ENCODE results near the gene GNLY.

The GNLY gene

DNA sequence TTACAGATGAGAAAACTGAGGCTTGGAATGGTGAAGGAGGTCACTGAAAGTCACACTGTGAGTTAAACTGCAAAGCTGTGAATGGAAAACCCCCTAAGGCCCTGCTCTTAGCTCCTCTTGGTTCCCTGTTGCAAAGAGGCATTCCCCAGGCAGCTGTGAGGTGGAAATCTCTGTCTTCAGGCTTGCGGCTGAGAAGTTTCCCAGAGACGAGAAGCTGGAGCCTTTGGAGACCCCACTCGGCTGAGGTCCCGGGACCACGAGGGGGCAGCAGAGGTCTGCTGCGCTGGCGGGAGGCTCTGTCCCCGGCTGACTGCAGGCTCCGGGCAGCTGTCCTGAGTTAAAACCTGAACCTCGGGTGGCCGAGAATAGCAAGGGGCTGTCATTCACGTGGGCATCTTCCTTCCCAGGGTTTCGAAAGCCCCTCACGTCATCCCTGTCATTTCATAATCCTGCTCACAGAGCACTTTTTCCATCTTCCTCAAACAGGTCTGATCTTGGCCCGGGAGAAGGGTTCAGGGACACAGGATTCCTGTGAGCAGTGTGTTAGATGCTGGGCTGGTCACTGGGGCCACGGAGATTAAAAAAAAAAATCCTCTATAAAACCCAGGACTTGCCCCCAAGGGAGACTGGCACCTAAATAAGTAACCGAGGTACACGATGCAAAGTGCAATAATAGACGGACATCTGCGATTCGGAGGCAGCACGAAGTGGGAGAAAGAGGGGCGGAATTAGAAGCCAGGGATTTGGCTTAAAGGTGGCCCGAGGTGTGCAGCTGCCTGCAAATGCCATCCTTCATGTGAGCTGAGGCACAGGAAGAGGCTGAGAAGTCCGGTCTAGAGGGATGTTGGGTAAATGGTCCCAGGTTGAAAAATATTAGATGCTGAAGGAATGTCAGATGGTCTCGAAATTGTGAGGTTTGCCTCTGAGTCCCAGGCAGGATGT lies 35.0 kb downstream of the GNLY start:
- peaks cover 29% of the 10 kb centered on the region for H3K27me3 Mint-ChIP-seq (ENCODE audit: low read depth)
- no peaks in the 10 kb centered on the region for H3K36me3 Mint-ChIP-seq (ENCODE audit: low read depth)
- H3K9me3 Mint-ChIP-seq, result no peaks in the 10 kb centered on the region
- no peak overlapping the region for H3K27ac Mint-ChIP-seq
- peak; percentile 57 for DNase-seq (ENCODE audit: low spot score)
- peaks cover 6% of the 10 kb centered on the region for H3K4me1 Mint-ChIP-seq (ENCODE audit: low read depth)
- H3K4me3 Mint-ChIP-seq, result no peak overlapping the region

DNA sequence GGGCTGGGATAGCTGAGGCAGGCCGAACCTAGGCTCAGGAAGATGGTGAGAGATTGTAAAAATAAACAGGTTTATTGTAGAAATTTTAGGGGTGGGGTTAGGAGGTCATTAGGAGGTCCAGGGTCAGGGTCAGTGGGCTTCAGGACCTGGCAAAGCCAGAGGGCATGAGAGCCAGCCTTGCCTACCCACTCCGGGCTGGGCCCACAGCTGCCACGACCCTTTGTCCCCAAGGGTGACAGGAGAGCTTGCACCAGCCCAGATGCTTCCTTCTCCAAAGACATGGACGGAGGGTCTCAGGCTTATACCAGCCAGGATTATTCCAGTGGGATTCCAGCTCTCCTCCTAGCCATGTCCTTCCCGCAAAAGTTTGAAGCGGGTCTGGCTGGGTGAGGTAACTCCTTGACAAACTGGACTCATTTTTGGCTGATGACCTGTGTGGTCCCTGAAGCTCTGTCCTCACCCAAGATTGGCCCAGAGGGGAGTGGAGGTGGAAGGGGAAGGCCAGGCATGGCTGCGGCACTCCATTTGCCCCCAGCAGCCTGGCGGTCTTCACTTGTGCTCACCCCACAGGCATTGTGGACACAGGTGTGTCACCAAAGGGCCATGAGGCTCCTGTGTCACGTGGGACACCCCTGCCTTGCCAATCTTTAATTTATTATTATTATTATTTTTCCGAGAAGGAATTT lies 35.8 kb downstream of the GNLY start:
- Mint-ChIP-seq H3K4me1 (ENCODE audit: low read depth) (peaks cover 6% of the 10 kb centered on the region), H3K27ac (no peak overlapping the region), H3K9me3 (no peaks in the 10 kb centered on the region), H3K4me3 (no peak overlapping the region), H3K36me3 (ENCODE audit: low read depth) (no peaks in the 10 kb centered on the region), H3K27me3 (ENCODE audit: low read depth) (peaks cover 29% of the 10 kb centered on the region)
- no peak for DNase-seq (ENCODE audit: low spot score)

GRCh38 chr2:85730686-85731230 lies 36.6 kb downstream of the GNLY start:
- H3K27me3 Mint-ChIP-seq (ENCODE audit: low read depth), result peaks cover 25% of the 10 kb centered on the region
- DNase-seq (ENCODE audit: low spot score), result no peak
- no peak overlapping the region for H3K4me3 Mint-ChIP-seq
- no peaks in the 10 kb centered on the region for H3K36me3 Mint-ChIP-seq (ENCODE audit: low read depth)
- H3K9me3 Mint-ChIP-seq, result no peaks in the 10 kb centered on the region
- H3K27ac Mint-ChIP-seq, result no peak overlapping the region
- peaks cover 6% of the 10 kb centered on the region for H3K4me1 Mint-ChIP-seq (ENCODE audit: low read depth)

DNA sequence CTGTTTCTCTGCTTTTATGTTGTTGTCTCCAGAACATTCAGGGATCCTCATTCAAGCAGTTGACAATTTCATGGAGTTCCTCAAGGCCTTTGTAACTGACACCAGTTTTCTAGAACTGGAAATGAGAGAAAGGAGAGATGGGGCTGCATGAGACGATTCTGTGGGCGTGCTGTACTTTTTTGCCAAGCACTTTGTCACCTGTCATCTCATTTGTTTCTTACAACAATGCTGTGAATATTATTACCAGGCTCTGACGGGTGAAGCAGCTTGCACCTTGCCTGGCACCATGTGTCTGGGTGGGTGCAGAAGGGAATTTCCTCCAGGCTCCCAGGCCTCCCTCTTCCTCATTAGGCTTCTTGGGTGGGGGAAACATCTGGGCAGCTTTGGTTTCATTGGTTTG lies 37.4 kb downstream of the GNLY start:
- H3K36me3 Mint-ChIP-seq (ENCODE audit: low read depth), result no peaks in the 10 kb centered on the region
- no peaks in the 10 kb centered on the region for H3K9me3 Mint-ChIP-seq
- DNase-seq (ENCODE audit: low spot score), result no peak
- H3K4me1 Mint-ChIP-seq (ENCODE audit: low read depth), result peaks cover 6% of the 10 kb centered on the region
- peaks cover 28% of the 10 kb centered on the region for H3K27me3 Mint-ChIP-seq (ENCODE audit: low read depth)
- H3K27ac Mint-ChIP-seq, result no peak overlapping the region
- H3K4me3 Mint-ChIP-seq, result no peak overlapping the region

GRCh38 chr2:85732467-85733120 lies 38.4 kb downstream of the GNLY start:
- H3K36me3 Mint-ChIP-seq (ENCODE audit: low read depth), result no peaks in the 10 kb centered on the region
- DNase-seq (ENCODE audit: low spot score), result no peak
- no peak overlapping the region for H3K4me3 Mint-ChIP-seq
- H3K27ac Mint-ChIP-seq, result no peak overlapping the region
- no peaks in the 10 kb centered on the region for H3K9me3 Mint-ChIP-seq
- H3K27me3 Mint-ChIP-seq (ENCODE audit: low read depth), result peaks cover 28% of the 10 kb centered on the region
- peaks cover 6% of the 10 kb centered on the region for H3K4me1 Mint-ChIP-seq (ENCODE audit: low read depth)

- DNase-seq (ENCODE audit: low spot score), result no peak
- no peak overlapping the region for H3K4me3 Mint-ChIP-seq
- H3K36me3 Mint-ChIP-seq (ENCODE audit: low read depth), result no peaks in the 10 kb centered on the region
- no peak overlapping the region for H3K27ac Mint-ChIP-seq
- H3K9me3 Mint-ChIP-seq, result no peaks in the 10 kb centered on the region
- H3K27me3 Mint-ChIP-seq (ENCODE audit: low read depth), result peaks cover 25% of the 10 kb centered on the region
- H3K4me1 Mint-ChIP-seq (ENCODE audit: low read depth), result peaks cover 6% of the 10 kb centered on the region
Observed at GRCh38 chr2:85733121-85733960, 39.2 kb downstream of the GNLY start.

- H3K4me1 Mint-ChIP-seq (ENCODE audit: low read depth), result peaks cover 6% of the 10 kb centered on the region
- no peak for DNase-seq (ENCODE audit: low spot score)
- H3K27me3 Mint-ChIP-seq (ENCODE audit: low read depth), result peaks cover 26% of the 10 kb centered on the region
- H3K9me3 Mint-ChIP-seq, result no peaks in the 10 kb centered on the region
- no peak overlapping the region for H3K4me3 Mint-ChIP-seq
- H3K36me3 Mint-ChIP-seq (ENCODE audit: low read depth), result no peaks in the 10 kb centered on the region
- H3K27ac Mint-ChIP-seq, result no peak overlapping the region
Observed at GRCh38 chr2:85734015-85734414, 39.9 kb downstream of the GNLY start.

DNA sequence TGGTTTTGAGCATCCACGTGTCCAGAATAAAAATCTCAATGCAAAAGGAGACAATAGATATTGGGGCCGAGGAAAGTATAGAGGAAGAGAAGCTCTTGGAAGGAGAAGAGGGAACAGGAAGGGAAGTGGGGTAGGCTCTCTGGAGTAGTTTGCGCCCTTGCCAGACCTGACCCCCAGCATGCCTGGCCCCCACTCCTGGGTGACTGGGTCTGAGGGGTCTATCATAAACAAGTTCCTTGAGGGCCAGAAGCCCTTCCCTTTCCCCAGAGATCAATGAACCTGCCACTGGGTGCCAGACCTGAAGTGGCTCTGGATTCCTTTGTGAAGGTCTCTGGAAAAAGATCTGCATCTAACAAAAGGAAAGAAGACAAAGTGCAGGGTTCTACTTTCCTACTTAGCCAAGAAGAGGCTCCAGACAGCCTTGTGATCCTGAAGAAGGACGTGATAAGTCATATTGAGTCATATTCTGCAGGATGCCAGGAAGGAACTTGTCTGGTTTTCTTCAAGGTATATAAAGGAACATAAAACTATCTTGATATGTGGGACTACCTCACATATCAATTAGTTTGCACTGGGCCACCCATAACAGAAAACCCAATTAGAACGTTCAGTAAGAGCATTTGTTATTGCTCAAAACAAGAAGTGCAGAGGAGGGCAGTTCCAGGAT lies 40.9 kb downstream of the GNLY start:
- Mint-ChIP-seq H3K36me3 (ENCODE audit: low read depth) (no peaks in the 10 kb centered on the region), H3K27me3 (ENCODE audit: low read depth) (peaks cover 31% of the 10 kb centered on the region), H3K4me3 (no peak overlapping the region), H3K9me3 (no peaks in the 10 kb centered on the region), H3K27ac (no peak overlapping the region), H3K4me1 (ENCODE audit: low read depth) (no peaks in the 10 kb centered on the region)
- no peak for DNase-seq (ENCODE audit: low spot score)

- peaks cover 37% of the 10 kb centered on the region for H3K27me3 Mint-ChIP-seq (ENCODE audit: low read depth)
- H3K36me3 Mint-ChIP-seq (ENCODE audit: low read depth), result no peaks in the 10 kb centered on the region
- H3K27ac Mint-ChIP-seq, result no peak overlapping the region
- DNase-seq (ENCODE audit: low spot score), result no peak
- no peaks in the 10 kb centered on the region for H3K4me1 Mint-ChIP-seq (ENCODE audit: low read depth)
- H3K4me3 Mint-ChIP-seq, result no peak overlapping the region
- H3K9me3 Mint-ChIP-seq, result no peaks in the 10 kb centered on the region
Observed at GRCh38 chr2:85735691-85736090, 41.5 kb downstream of the GNLY start.

DNA sequence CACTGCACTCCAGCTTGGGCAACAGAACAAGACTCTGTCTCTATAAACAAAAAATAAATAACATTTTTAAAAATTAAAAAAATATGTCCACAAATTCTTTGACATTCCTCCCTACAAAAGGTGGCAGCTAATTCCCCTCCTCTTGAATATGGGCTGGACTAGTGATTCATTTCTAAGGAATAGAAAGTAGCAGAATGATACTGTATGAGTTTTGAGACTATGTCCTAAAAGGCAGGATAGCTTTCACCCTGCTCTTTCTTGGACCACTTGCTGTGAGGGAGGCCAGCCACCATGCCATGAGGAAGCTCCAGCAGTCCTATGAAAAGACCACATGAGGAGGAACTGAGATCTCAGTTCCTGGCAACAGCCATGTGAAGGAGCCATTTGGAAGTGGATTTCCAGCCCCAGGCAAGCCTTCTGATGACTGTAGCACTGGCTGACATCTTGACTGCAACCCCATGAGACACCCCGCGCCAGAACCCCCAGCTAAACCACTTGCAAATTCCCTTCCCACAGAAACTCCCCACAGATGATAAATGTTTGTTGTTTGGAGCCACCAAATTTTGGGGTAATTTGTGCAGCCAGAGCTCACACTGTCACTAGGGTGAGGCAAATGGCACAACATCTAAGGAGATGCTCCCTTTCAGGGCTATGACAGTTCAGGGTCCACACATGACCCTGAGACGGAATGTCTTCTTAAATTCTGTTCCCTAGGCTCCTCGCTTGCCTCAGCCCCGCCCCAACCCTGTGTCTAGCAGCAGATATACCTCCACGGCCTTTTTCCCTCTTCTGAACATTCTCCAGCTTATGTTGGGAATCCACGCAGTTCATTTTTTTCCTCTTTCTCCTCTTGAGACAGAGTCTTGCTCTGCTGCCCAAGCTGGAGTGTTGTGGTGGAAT lies 42.5 kb downstream of the GNLY start:
- no peak overlapping the region for H3K27ac Mint-ChIP-seq
- H3K36me3 Mint-ChIP-seq (ENCODE audit: low read depth), result no peaks in the 10 kb centered on the region
- H3K4me1 Mint-ChIP-seq (ENCODE audit: low read depth), result no peaks in the 10 kb centered on the region
- H3K4me3 Mint-ChIP-seq, result no peak overlapping the region
- H3K9me3 Mint-ChIP-seq, result no peaks in the 10 kb centered on the region
- peaks cover 44% of the 10 kb centered on the region for H3K27me3 Mint-ChIP-seq (ENCODE audit: low read depth)
- DNase-seq (ENCODE audit: low spot score), result no peak

DNA sequence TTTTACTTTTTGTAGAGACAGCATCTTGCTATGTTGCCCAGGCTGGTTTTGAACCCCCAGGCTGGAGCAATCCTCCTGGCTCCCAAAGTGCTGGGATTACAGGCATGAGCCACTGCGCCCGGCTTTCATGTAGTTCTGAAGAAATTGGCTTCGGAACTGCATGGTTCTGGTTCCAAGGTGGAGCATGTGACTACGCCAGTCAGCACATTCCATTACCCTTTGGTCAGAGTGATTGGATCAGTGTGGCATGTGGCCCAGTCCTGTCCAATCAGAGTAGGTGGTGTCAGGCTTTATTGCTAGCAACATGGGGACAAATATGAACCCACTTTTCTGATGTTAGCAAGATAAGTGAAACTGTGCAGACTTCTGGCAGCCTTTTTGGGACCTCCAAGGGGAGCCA lies 43.3 kb downstream of the GNLY start:
- Mint-ChIP-seq H3K36me3 (ENCODE audit: low read depth) (no peaks in the 10 kb centered on the region), H3K4me1 (ENCODE audit: low read depth) (peaks cover 1% of the 10 kb centered on the region), H3K27me3 (ENCODE audit: low read depth) (peaks cover 51% of the 10 kb centered on the region), H3K27ac (no peak overlapping the region), H3K4me3 (no peak overlapping the region), H3K9me3 (no peaks in the 10 kb centered on the region)
- DNase-seq (ENCODE audit: low spot score), result no peak

DNA sequence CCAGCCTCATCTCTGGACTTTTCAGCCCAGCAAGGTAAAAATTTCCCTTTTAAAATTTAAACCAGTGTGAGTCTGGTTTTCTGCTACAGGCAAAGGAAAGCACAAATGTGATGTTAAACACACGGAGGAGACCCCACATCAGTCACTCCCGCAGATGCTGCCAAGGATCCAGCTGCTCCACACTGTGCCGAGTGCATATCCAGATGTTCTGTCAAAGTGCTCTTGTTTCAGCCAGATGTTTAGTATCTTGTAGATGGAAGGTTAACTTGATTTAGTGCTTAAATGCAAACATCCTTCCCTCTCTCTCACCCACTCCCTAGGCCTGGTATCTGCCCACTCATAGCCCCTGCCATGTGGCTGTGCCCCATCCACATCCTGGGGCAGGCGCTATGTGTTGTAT lies 43.8 kb downstream of the GNLY start:
- Mint-ChIP-seq H3K27me3 (ENCODE audit: low read depth) (peaks cover 56% of the 10 kb centered on the region), H3K9me3 (no peaks in the 10 kb centered on the region), H3K36me3 (ENCODE audit: low read depth) (no peaks in the 10 kb centered on the region), H3K4me3 (no peak overlapping the region), H3K27ac (no peak overlapping the region), H3K4me1 (ENCODE audit: low read depth) (peaks cover 1% of the 10 kb centered on the region)
- no peak for DNase-seq (ENCODE audit: low spot score)
